ENCODE data around the gene FOXP1.

DNA sequence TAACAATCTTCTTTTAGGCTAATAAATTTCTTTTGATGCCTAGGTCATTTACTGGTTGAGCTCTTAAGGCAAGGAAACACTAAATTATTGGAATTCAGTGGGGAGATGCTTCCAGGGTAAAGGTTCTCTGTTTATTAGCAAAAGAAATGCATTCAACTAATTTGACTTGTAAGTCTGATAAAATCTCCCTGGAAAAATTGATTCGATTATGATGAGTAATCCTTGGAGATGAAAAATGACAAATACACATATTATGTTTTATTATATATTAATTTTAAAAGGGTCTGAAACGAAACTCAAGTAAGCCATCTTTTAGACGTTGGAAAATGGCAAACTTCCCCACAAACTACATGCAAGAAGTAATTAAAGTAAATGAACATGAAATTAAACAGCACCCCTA lies 328.0 kb downstream of the FOXP1 start:
- TF ChIP-seq, protein P1, sequence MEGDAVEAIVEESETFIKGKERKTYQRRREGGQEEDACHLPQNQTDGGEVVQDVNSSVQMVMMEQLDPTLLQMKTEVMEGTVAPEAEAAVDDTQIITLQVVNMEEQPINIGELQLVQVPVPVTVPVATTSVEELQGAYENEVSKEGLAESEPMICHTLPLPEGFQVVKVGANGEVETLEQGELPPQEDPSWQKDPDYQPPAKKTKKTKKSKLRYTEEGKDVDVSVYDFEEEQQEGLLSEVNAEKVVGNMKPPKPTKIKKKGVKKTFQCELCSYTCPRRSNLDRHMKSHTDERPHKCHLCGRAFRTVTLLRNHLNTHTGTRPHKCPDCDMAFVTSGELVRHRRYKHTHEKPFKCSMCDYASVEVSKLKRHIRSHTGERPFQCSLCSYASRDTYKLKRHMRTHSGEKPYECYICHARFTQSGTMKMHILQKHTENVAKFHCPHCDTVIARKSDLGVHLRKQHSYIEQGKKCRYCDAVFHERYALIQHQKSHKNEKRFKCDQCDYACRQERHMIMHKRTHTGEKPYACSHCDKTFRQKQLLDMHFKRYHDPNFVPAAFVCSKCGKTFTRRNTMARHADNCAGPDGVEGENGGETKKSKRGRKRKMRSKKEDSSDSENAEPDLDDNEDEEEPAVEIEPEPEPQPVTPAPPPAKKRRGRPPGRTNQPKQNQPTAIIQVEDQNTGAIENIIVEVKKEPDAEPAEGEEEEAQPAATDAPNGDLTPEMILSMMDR (optimal IDR thresholded peaks at IDR 0.05 in 1 of 3, IDR thresholded peaks at IDR 0.05 in 1 of 3, conservative IDR thresholded peaks at IDR 0.05 in 1 of 3; ENCODE audit: extremely low read depth in 1 of 3, insufficient read depth in 2 of 3, low read length in 3 of 3), result no peak
- TF ChIP-seq EZH2 (IDR thresholded peaks at IDR 0.05; ENCODE audit: low read length), result no peak

Data from keratinocyte (primary cell).